Right ventricle myocardium inferior (tissue), 1 donor: ENCODE results near the gene SEC31A. TPM values are rescaled to one million over a fixed set of nuclear protein-coding genes. Genes with fewer than 3 reads are reported as not detected.

Source experiments
- ATAC-seq: fragments of 200-7000 bp; cut with Tn5 transposase; one replicate; pipeline ENCODE4 v1.9.1; 2020; ENCODE audit warnings: mild to moderate bottlenecking, moderate library complexity
- DNase-seq: peaks from one replicate; pipeline ENCODE4 v3.0.0; 2021; ENCODE audit errors: missing footprints
- intact Hi-C: fragments of 100-400 bp; cut with DNase I; formaldehyde crosslinking; loops from one replicate; pipeline ENCODE4 v1.11.0; 2022
- total RNA-seq: library from RNA; stranded (reverse); fragmentation: NEBNext Ultra II Directional; extraction: Animal tissue kit (Norgen Biotek cat#: 25700); gene quantifications from one replicate; pipeline ENCODE4 v1.2.1, GENCODE V29; 2021
- donor health status: DM: no; HTN: yes; CAD: no; lungs with severe emphysema.

SEC31A gene
- total RNA-seq, 1 donor from 2014 or later = 85.6 TPM

- DNase-seq = no peak
- intact Hi-C loops = no loop called here
- no peak for ATAC-seq
Observed at GRCh38 chr4:82802911-82803310, 88.0 kb downstream of the SEC31A start.

GRCh38 chr4:82801910-82802521 is 88.9 kb downstream of the SEC31A start:
- DNase-seq (no peak), ATAC-seq (no peak)
- intact Hi-C loops = no loop called here

GRCh38 chr4:82799006-82799881 is 91.7 kb downstream of the SEC31A start:
- intact Hi-C loops = no loop called here
- DNase-seq (no peak), ATAC-seq (peak; percentile 21)

GRCh38 chr4:82798168-82799005 is 92.6 kb downstream of the SEC31A start, which contains the start of gene SCD5:
TSS of gene SCD5 (minus strand) at chr4:82798796. CDS start at chr4:82798537, 259 bp downstream.
- intact Hi-C loops = no loop called here
- peak; percentile 87 for DNase-seq
- peak; percentile 96 for ATAC-seq

- DNase-seq (no peak), ATAC-seq (peak; percentile 5)
- intact Hi-C loops = no loop called here
Observed at GRCh38 chr4:82797405-82798111, 93.4 kb downstream of the SEC31A start.

GRCh38 chr4:82797040-82797404 is 93.9 kb downstream of the SEC31A start:
- intact Hi-C loops = no loop called here
- ATAC-seq (no peak), DNase-seq (no peak)

GRCh38 chr4:82792912-82793649 is 97.9 kb downstream of the SEC31A start:
- ATAC-seq (no peak), DNase-seq (no peak)
- intact Hi-C loops = no loop called here

GRCh38 chr4:82791179-82791578 is 99.8 kb downstream of the SEC31A start:
- no peak for ATAC-seq
- DNase-seq = no peak
- intact Hi-C loops = no loop called here

- intact Hi-C loops = no loop called here
- no peak for ATAC-seq
- DNase-seq = no peak
Observed at GRCh38 chr4:82790060-82790660, 100.8 kb downstream of the SEC31A start.

- no peak for ATAC-seq
- intact Hi-C loops = no loop called here
- DNase-seq = no peak
Observed at GRCh38 chr4:82789025-82789776, 101.8 kb downstream of the SEC31A start.

- intact Hi-C loops = no loop called here
- DNase-seq (no peak), ATAC-seq (no peak)
Observed at GRCh38 chr4:82787342-82787741, 103.6 kb downstream of the SEC31A start.

- intact Hi-C loops = no loop called here
- ATAC-seq = no peak
- no peak for DNase-seq
Observed at GRCh38 chr4:82786828-82787227, 104.1 kb downstream of the SEC31A start.

- intact Hi-C loops = no loop called here
- no peak for DNase-seq
- no peak for ATAC-seq
Observed at GRCh38 chr4:82785611-82786400, 105.1 kb downstream of the SEC31A start.

GRCh38 chr4:82784681-82785610 is 106.0 kb downstream of the SEC31A start:
- no peak for ATAC-seq
- intact Hi-C loops = no loop called here
- DNase-seq = no peak

GRCh38 chr4:82782626-82783345 is 108.2 kb downstream of the SEC31A start:
- DNase-seq (no peak), ATAC-seq (no peak)
- intact Hi-C loops = no loop called here
